NAMALWA (cell line): ENCODE data around the gene ZCWPW1.

Source experiments
- DNase-seq: peaks from one replicate; pipeline ENCODE4 v3.0.0-alpha.2; 2015; ENCODE audit warnings: low spot score

Gene ZCWPW1, protein sequence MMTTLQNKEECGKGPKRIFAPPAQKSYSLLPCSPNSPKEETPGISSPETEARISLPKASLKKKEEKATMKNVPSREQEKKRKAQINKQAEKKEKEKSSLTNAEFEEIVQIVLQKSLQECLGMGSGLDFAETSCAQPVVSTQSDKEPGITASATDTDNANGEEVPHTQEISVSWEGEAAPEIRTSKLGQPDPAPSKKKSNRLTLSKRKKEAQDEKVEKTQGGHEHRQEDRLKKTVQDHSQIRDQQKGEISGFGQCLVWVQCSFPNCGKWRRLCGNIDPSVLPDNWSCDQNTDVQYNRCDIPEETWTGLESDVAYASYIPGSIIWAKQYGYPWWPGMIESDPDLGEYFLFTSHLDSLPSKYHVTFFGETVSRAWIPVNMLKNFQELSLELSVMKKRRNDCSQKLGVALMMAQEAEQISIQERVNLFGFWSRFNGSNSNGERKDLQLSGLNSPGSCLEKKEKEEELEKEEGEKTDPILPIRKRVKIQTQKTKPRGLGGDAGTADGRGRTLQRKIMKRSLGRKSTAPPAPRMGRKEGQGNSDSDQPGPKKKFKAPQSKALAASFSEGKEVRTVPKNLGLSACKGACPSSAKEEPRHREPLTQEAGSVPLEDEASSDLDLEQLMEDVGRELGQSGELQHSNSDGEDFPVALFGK

DNA sequence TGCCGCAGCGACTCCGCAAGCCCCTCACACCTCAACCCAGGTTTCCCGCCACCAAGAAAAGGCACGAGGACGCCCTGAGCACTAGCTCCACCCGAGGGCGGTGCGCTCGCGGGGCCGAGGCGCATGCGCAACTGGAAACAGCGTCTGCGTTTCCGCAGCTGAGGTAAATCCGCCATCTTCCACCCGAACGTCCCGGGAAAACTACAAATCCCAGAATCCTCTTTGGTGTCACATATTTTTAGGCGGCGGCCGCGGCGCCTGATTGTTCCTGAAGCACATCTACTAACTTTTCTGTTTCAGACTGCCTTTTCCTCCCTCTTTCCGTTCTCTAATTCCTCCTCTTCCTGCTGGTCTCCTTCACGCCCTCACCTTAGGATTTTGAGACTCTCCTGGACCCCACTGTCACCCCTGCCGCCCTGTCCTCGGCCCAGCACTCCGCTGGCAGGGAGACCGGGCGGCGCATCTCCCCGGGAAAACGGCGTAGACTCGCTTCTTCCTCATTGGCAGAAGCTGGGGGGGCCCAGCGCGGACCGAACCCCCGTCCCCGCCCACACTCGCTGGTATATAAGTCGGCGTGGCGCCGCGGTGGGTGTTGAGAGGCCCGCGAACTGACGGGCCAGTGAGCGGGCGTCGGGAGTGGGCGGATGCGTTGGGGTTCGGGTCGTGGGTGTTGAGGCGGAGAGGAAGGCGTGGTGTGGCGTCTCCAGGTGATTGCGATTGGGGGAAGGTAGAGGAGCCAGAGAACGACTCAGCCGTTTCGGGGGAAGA lies at the start of gene ZCWPW1:
ZCWPW1 (minus strand) TSS at position 505 of the 768 bp plus-strand sequence. CDS start 8,054 bp downstream, outside the sequence.
- DNase-seq = peak; percentile 98

- peak; percentile 53 for DNase-seq
Observed at GRCh38 chr7:100477871-100478267, 49.4 kb upstream of the ZCWPW1 start.

DNA sequence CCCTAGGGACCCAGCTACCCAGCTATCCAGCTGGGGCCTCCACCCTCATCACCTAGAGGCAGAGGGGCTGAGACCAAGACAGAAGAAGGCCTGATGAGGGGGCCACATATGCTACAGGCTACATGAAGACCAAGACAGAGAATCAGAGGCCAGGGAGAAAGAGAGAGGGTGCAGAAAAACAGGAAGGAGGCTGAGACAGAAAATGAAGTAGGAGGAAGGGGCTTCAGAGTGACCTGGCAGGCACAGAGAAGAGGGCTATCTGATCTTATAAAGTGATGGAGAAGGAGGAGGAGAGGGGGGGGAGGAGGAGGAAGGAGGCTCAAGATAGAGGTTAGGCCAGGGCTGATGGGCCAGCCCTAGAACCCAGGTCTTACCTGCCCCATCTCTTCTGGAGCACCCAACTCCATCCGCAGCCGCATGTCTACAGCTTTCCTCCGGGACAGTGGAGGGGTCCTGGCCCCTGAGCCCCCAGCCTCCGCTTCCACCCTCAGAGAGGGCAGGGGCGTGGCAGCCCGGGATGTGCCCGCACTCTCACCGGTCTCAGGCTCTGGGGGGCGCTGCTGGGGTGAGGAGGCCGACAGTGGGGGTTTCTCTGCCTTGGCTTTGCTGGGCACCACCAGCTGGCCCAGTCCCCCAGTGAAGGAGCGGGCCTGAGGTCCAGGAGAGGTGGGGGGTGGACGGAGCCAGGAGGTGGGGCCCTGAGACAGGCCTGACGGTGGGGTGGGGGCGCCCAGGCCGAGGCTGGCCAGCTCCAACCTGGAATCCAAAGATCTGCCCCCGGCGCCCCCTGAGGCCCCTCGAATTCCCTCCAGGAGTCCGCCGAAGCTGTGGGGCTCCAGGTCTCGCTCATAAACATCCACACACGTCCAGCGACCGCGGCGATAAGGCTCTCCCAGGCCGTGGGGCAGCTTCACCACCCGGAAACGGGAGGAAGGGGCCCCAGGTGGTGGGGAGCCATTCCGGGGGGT lies 48.7 kb upstream of the ZCWPW1 start:
- peak; percentile 75 for DNase-seq

DNA sequence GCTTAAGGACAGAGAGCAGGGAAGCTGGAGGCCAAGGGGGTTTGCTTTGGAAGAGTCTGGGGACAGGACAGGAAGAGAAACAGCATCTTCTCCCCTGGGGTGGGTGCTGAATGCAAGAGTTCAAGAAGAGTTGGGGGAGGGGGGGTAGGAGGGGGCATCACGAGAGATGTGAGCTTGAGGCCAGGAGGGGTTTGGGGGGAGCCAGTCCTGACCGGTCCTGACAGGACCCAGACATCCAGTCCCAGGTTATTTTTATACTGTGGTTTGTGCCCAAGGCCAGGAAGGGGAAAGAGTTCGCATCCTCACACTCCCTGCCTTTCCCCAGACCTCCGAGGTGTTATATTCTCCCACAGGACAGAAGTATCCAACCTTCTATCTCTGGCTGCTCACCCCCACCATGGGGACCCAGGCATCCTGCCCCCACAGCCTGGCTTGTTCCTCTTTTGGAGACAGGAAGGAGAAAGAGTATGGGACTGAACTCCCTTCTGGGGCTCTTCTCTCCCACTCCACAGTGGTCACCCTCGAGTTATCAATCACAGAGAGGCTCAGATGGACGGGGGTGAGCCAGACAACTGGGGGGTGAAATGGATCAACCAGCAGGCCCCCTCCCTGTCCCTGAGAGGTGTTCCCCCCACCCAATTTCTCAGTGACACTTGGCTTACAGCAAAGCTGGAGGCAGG lies 47.7 kb upstream of the ZCWPW1 start:
- DNase-seq = no peak

- no peak for DNase-seq
Observed at GRCh38 chr7:100475549-100475948, 47.0 kb upstream of the ZCWPW1 start.

GRCh38 chr7:100472854-100473499 lies 44.5 kb upstream of the ZCWPW1 start:
- no peak for DNase-seq

GRCh38 chr7:100472121-100472851 lies 43.8 kb upstream of the ZCWPW1 start:
- DNase-seq = no peak

- no peak for DNase-seq
Observed at GRCh38 chr7:100471021-100471420, 42.5 kb upstream of the ZCWPW1 start.

DNA sequence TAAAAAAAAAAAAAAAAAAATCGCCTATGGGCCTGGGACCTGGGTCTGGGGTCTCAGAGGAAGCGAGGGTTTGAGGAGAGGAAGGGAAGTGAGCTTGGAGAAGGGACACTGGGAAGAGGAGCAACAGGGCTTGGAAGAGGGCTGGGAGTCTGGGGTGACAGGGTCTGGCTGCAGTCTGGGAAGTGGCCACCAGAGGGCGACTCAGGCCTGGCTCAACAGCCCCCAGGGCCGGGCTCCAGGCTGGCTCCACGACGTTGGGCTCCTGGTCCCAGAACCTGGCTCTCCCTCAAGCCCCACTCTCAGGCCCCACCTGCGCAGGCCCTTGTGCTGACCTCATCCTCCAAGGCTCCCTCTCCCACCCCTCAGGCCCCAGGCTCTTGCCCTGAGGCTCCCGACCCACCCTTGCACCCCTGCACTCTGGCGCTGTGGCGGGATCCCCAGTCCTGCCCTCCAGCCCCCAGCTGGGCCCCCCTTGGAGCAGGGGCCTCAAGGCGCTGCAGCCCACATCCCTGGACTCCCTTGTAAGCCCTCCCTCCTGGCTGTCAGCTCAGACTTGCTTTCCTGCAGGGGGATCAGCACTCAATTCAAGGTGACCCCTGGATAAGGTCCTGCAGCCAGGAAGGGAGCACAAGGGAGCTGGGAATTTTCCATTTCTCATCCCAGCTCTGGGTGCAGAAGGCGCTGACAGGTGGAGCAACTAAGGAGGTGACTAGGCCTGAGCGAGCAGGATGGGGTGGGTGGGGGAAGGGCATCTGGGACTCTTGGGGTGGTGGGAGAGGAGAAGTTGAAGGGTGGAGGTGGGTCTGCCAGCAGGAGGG lies 40.9 kb upstream of the ZCWPW1 start:
- peak; percentile 76 for DNase-seq

DNA sequence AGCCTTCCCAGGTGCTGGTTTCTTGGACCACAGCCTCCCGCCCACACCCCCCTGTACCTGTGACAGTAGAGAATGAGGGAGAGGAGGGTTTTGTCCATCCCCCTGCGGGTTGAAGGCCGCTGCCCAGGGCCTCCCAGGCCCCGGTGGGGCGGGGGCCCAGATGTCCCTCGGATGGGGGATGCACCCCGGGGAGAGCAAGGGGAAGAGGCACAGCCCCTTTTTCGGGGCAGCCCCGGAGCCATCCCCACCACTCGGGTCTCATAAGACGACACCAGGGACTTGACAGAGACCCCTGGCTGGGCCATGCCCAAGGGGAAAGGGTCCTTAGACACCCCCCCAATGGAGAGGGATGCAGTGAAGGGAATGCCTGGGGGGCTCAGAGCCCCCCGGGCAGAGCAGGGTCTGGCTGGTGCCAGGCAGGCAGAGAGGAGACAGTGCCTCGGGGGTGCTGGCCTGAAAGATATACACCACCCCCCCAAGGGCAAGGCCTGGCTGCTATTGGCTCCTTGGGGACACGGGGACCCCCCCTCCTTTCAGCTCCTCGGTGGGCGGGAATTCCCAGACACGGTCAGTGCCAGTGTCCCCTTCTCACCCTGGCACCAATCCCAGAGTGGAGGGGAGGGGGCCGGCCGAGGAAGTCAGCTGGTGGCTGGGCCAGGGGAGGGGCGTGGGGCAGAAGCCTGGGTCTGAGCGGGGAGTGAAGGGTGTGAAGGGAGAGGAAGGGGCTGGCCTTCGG lies 39.3 kb upstream of the ZCWPW1 start:
- DNase-seq = no peak

- no peak for DNase-seq
Observed at GRCh38 chr7:100466653-100467605, 38.4 kb upstream of the ZCWPW1 start.

DNA sequence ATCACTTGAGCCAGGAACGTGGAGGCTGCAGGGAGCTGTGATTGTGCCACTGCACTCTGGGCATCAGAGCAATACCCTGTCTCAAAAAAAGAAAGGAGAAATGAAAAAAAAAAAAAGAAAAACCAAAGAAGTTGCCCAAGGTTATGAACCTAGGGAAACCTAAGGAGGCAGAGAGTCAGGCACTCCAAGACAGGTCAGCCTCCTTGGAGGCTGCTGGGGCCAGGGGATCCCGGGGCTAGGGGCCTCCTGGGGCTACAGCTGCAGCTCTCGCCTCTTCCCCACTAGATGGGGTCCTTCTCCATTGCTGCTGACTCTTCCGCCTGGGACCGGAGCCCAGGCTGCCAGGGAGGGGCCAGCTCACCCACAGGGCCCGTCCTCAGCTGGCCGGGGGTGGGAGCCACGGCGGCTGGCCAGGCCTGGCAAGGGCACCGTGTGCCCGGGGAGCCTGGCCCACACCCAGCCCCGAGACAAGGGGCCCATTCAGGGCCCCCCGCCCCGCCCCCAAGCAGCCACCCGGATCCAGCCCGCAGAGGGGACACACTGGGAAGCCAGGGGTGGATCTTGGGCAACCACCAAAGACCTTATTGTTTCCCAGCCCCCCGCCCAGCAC lies 37.3 kb upstream of the ZCWPW1 start:
- no peak for DNase-seq

- DNase-seq = no peak
Observed at GRCh38 chr7:100465299-100465698, 36.8 kb upstream of the ZCWPW1 start.

GRCh38 chr7:100464791-100465190 lies 36.3 kb upstream of the ZCWPW1 start:
- DNase-seq = no peak

GRCh38 chr7:100464210-100464660 lies 35.7 kb upstream of the ZCWPW1 start, which contains the start of gene SPACDR:
Gene SPACDR, minus strand, starts transcription at chr7:100464260. Its CDS starts 235 bp downstream, at chr7:100464025.
- DNase-seq = no peak

DNA sequence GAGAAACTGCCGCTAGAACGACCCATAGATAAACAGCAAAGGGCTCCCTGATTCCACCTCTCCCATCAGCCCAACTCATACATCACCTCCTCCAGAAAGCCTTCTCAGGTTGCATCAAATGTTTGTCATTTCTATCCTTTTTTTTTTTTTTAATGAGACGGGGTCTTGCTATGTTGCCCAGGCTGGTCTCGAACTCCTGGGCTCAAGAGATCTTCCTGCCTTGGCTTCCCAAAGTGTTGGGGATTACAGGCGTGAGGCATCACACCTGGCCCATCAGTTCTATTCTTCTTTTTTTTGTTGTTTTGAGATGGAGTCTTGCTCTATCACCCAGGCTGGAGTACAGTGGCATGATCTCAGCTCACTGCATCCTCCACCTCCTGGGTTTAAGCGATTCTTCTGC lies 28.5 kb upstream of the ZCWPW1 start:
- DNase-seq = no peak
